ENCODE measurements around the gene SERPINA10.
"Not testable (repeated sequence)": the region's sequence is repeated elsewhere in the genome, so short reads cannot be mapped to it uniquely, and the experiment has no call there.

The SERPINA10 gene

GRCh38 chr14:94309721-94310120, 16.7 kb upstream of the SERPINA10 start:
- in situ Hi-C loops (cut with HindIII; ENCODE audit: low pct_unique_long_range_greater_than_20kb, low sequenced_read_pairs) = no loop called here
- no peak for TF ChIP-seq JUND (IDR thresholded peaks at IDR 0.05; ENCODE audit: low read depth)
- no peak for DNase-seq (ENCODE audit: low read depth in 1 of 2, low spot score in 1 of 2)

- peak in 1 of 2 experiments; percentile 69 for DNase-seq (ENCODE audit: low read depth in 1 of 2, low spot score in 1 of 2)
- TF ChIP-seq JUND (IDR thresholded peaks at IDR 0.05; ENCODE audit: low read depth) = no peak
- in situ Hi-C loops (cut with HindIII; ENCODE audit: low pct_unique_long_range_greater_than_20kb, low sequenced_read_pairs) = no loop called here
Observed at GRCh38 chr14:94307410-94307992, 14.4 kb upstream of the SERPINA10 start.

- in situ Hi-C loops (cut with HindIII; ENCODE audit: low pct_unique_long_range_greater_than_20kb, low sequenced_read_pairs) = no loop called here
- no peak for DNase-seq (ENCODE audit: low read depth in 1 of 2, low spot score in 1 of 2)
- no peak for TF ChIP-seq JUND (IDR thresholded peaks at IDR 0.05; ENCODE audit: low read depth)
Observed at GRCh38 chr14:94306047-94306978, 13.2 kb upstream of the SERPINA10 start.

- in situ Hi-C loops (cut with HindIII; ENCODE audit: low pct_unique_long_range_greater_than_20kb, low sequenced_read_pairs) = no loop called here
- no peak for DNase-seq (ENCODE audit: low read depth in 1 of 2, low spot score in 1 of 2)
- TF ChIP-seq JUND (IDR thresholded peaks at IDR 0.05; ENCODE audit: low read depth) = no peak
Observed at GRCh38 chr14:94305620-94306019, 12.6 kb upstream of the SERPINA10 start.

- DNase-seq (ENCODE audit: low read depth in 1 of 2, low spot score in 1 of 2) = no peak
- no peak for TF ChIP-seq JUND (IDR thresholded peaks at IDR 0.05; ENCODE audit: low read depth)
- in situ Hi-C loops (cut with HindIII; ENCODE audit: low pct_unique_long_range_greater_than_20kb, low sequenced_read_pairs) = no loop called here
Observed at GRCh38 chr14:94304243-94304642, 11.2 kb upstream of the SERPINA10 start.

GRCh38 chr14:94303111-94303510, 10.0 kb upstream of the SERPINA10 start:
- in situ Hi-C loops (cut with HindIII; ENCODE audit: low pct_unique_long_range_greater_than_20kb, low sequenced_read_pairs) = no loop called here
- TF ChIP-seq JUND (IDR thresholded peaks at IDR 0.05; ENCODE audit: low read depth) = no peak
- DNase-seq (ENCODE audit: low read depth in 1 of 2, low spot score in 1 of 2) = no peak

- no peak for DNase-seq (ENCODE audit: low read depth in 1 of 2, low spot score in 1 of 2)
- in situ Hi-C loops (cut with HindIII; ENCODE audit: low pct_unique_long_range_greater_than_20kb, low sequenced_read_pairs) = no loop called here
- TF ChIP-seq JUND (IDR thresholded peaks at IDR 0.05; ENCODE audit: low read depth) = no peak
Observed at GRCh38 chr14:94298130-94298529, 5.1 kb upstream of the SERPINA10 start.

GRCh38 chr14:94296181-94296545, 3.1 kb upstream of the SERPINA10 start:
- in situ Hi-C loops (cut with HindIII; ENCODE audit: low pct_unique_long_range_greater_than_20kb, low sequenced_read_pairs); DNase-seq (ENCODE audit: low read depth in 1 of 2, low spot score in 1 of 2): not testable (repeated sequence)

GRCh38 chr14:94295360-94296180, 2.5 kb upstream of the SERPINA10 start:
- in situ Hi-C loops (cut with HindIII; ENCODE audit: low pct_unique_long_range_greater_than_20kb, low sequenced_read_pairs) = no loop called here
- TF ChIP-seq JUND (IDR thresholded peaks at IDR 0.05; ENCODE audit: low read depth) = no peak
- no peak for DNase-seq (ENCODE audit: low read depth in 1 of 2, low spot score in 1 of 2)

- in situ Hi-C loops (cut with HindIII; ENCODE audit: low pct_unique_long_range_greater_than_20kb, low sequenced_read_pairs) = no loop called here
- no peak for TF ChIP-seq JUND (IDR thresholded peaks at IDR 0.05; ENCODE audit: low read depth)
- no peak for DNase-seq (ENCODE audit: low read depth in 1 of 2, low spot score in 1 of 2)
Observed at GRCh38 chr14:94293578-94293924, 483 bp upstream of the SERPINA10 start.

GRCh38 chr14:94292526-94292871, 569 bp downstream of the SERPINA10 start:
- in situ Hi-C loops (cut with HindIII; ENCODE audit: low pct_unique_long_range_greater_than_20kb, low sequenced_read_pairs) = no loop called here
- no peak for DNase-seq (ENCODE audit: low read depth in 1 of 2, low spot score in 1 of 2)
- no peak for TF ChIP-seq JUND (IDR thresholded peaks at IDR 0.05; ENCODE audit: low read depth)

- no peak for TF ChIP-seq JUND (IDR thresholded peaks at IDR 0.05; ENCODE audit: low read depth)
- no peak for DNase-seq (ENCODE audit: low read depth in 1 of 2, low spot score in 1 of 2)
- in situ Hi-C loops (cut with HindIII; ENCODE audit: low pct_unique_long_range_greater_than_20kb, low sequenced_read_pairs) = no loop called here
Observed at GRCh38 chr14:94291906-94292525, 1.1 kb downstream of the SERPINA10 start.
